ENCODE measurements around the gene EFCAB7. TPM values are rescaled to one million over a fixed set of nuclear protein-coding genes. Genes with fewer than 3 reads are reported as not detected.

EFCAB7 gene
- total RNA-seq, 2 experiments from 2014 or later: 5.6 to 5.8 TPM

DNA sequence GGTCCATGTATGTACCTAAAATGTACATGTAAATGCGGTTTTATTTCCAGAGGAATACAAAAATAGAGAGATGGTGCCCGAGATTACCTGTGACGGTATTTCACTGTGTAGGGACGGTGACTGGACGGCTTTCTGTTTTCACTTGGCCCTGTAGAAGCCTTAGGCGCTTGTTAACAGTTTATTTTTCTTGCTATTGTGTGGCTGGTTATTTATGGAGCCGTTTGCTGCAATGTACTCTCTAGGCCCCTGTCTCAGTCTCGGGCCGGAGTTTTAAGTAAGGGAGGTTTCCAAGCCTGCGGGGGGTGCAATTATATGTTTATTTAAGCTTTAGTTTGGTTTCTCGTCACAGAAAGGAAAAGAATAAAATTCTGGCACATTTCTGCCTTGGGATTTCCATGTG lies 413 bp downstream of the EFCAB7 start:
- H3K4me3 Mint-ChIP-seq: peak overlapping the region; percentile 94
- no peaks in the 10 kb centered on the region for H3K27me3 Mint-ChIP-seq
- peaks cover 27% of the 10 kb centered on the region for H3K4me1 Mint-ChIP-seq (ENCODE audit: low read depth)
- no peaks in the 10 kb centered on the region for H3K9me3 Mint-ChIP-seq
- H3K36me3 Mint-ChIP-seq: peaks cover 5% of the 10 kb centered on the region
- peak overlapping the region; percentile 94 for H3K27ac Mint-ChIP-seq
- DNase-seq: no peak
- ChIA-PET POLR2A (interaction anchor here (0.5 to 2.1 kb wide), 3 partner anchors 69 to 833 kb away, joined by 3 to 8 read pairs (median 4); partner anchors contain the start of gene PGM1), CTCF (interaction anchor here (0.6 to 0.9 kb wide), 2 partner anchors 22 to 682 kb away, joined by 3 read pairs; no protein-coding TSS in a partner anchor)
- intact Hi-C loops (cut with micrococcal nuclease): loop anchor here (1.0 to 10.0 kb wide), 4 partner anchors 70 to 1541 kb away; partner anchors contain the start of genes FOXD3 and PGM1

DNA sequence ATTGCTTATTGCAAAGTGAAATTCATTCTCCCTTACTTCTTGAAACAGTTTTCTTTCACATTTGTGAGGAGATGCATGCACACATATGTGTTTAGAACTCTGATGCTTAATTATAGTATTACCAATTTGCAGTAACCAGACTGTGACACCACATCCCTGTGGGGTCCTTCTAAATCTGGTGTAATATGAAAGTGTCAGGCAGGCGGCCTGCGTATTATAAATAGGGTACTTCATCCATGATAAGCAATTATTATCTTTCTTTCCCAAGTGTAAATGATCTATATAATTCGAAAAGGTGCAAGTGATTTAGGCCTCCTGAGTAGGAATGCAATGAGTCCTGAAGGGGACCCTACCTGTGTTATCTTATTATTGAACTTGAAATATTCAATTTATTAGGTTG lies 876 bp downstream of the EFCAB7 start:
- DNase-seq: no peak
- Mint-ChIP-seq H3K36me3 (peaks cover 5% of the 10 kb centered on the region), H3K9me3 (no peaks in the 10 kb centered on the region), H3K27me3 (no peaks in the 10 kb centered on the region), H3K4me3 (peak overlapping the region; percentile 94), H3K27ac (no peak overlapping the region), H3K4me1 (ENCODE audit: low read depth) (peaks cover 27% of the 10 kb centered on the region)
- ChIA-PET POLR2A (interaction anchor here (0.8 to 2.1 kb wide), 3 partner anchors 43 to 156 kb away, joined by 3 to 8 read pairs (median 3); partner anchors contain the start of gene PGM1), CTCF (no interaction called here)
- intact Hi-C loops (cut with micrococcal nuclease): loop anchor here (10.0 kb wide), 1 partner anchor 1541 kb away; no protein-coding TSS in a partner anchor

DNA sequence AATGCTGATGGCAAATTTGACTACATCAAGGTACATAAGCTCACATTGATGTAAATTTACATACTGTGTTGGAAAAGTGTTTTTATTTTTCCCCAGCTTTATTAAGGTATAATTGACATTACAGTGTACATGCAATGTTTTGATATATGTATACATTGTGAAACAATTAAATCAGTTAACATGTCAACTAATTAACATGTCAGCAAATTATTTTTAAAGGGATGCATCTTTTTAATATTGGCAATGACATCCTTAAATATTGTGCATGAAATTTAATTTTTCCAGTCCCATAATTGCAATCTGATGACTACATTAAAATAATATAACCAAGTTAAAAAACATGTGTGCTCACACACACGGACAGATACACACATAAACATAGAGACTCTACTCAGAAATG lies 9.4 kb downstream of the EFCAB7 start:
- no peak overlapping the region for H3K27ac Mint-ChIP-seq
- CTCF ChIA-PET: no interaction called here
- H3K9me3 Mint-ChIP-seq: no peaks in the 10 kb centered on the region
- intact Hi-C loops (cut with micrococcal nuclease): no loop called here
- no peak overlapping the region for H3K4me3 Mint-ChIP-seq
- DNase-seq: no peak
- peaks cover 10% of the 10 kb centered on the region for H3K36me3 Mint-ChIP-seq
- H3K4me1 Mint-ChIP-seq (ENCODE audit: low read depth): no peaks in the 10 kb centered on the region
- POLR2A ChIA-PET: no interaction called here
- no peaks in the 10 kb centered on the region for H3K27me3 Mint-ChIP-seq

- no peaks in the 10 kb centered on the region for H3K27me3 Mint-ChIP-seq
- no peak for DNase-seq
- H3K36me3 Mint-ChIP-seq: peaks cover 6% of the 10 kb centered on the region
- ChIA-PET POLR2A (no interaction called here), CTCF (no interaction called here)
- no peaks in the 10 kb centered on the region for H3K9me3 Mint-ChIP-seq
- H3K27ac Mint-ChIP-seq: no peak overlapping the region
- H3K4me1 Mint-ChIP-seq (ENCODE audit: low read depth): no peaks in the 10 kb centered on the region
- intact Hi-C loops (cut with micrococcal nuclease): no loop called here
- no peak overlapping the region for H3K4me3 Mint-ChIP-seq
Observed at GRCh38 chr1:63533931-63534330, 10.6 kb downstream of the EFCAB7 start.

- Mint-ChIP-seq H3K4me1 (ENCODE audit: low read depth) (no peaks in the 10 kb centered on the region), H3K4me3 (no peak overlapping the region), H3K36me3 (peaks cover 6% of the 10 kb centered on the region), H3K27me3 (no peaks in the 10 kb centered on the region), H3K27ac (no peak overlapping the region), H3K9me3 (no peaks in the 10 kb centered on the region)
- DNase-seq: no peak
- intact Hi-C loops (cut with micrococcal nuclease): no loop called here
- ChIA-PET POLR2A (no interaction called here), CTCF (no interaction called here)
Observed at GRCh38 chr1:63534406-63534805, 11.1 kb downstream of the EFCAB7 start.

DNA sequence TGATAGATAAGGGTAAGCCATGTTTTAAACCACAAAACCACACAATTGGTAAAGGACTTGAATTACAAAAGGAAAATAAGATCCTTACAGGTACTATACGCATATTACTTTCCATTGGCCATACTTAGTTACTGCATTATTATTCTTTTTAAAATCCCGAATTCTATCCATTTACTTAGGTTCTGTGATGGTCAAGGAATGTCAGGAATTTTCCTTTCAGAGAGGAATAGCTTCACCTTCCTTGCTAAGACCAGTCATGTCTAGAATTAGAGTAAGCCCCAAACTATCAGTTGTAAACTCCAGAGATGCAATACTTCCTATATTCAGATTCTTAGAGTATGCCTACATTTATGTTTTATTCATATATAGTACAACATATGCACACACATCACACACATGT lies 13.7 kb downstream of the EFCAB7 start:
- ChIA-PET CTCF (interaction anchor here (0.6 to 3.3 kb wide), 5 partner anchors 25 to 697 kb away, joined by 3 to 25 read pairs (median 5); no protein-coding TSS in a partner anchor), POLR2A (no interaction called here)
- intact Hi-C loops (cut with micrococcal nuclease): loop anchor here (5.0 kb wide), 2 partner anchors 210 to 570 kb away; no protein-coding TSS in a partner anchor
- peaks cover 6% of the 10 kb centered on the region for H3K36me3 Mint-ChIP-seq
- no peaks in the 10 kb centered on the region for H3K9me3 Mint-ChIP-seq
- H3K27me3 Mint-ChIP-seq: no peaks in the 10 kb centered on the region
- no peaks in the 10 kb centered on the region for H3K4me1 Mint-ChIP-seq (ENCODE audit: low read depth)
- no peak for DNase-seq
- H3K4me3 Mint-ChIP-seq: no peak overlapping the region
- no peak overlapping the region for H3K27ac Mint-ChIP-seq

DNA sequence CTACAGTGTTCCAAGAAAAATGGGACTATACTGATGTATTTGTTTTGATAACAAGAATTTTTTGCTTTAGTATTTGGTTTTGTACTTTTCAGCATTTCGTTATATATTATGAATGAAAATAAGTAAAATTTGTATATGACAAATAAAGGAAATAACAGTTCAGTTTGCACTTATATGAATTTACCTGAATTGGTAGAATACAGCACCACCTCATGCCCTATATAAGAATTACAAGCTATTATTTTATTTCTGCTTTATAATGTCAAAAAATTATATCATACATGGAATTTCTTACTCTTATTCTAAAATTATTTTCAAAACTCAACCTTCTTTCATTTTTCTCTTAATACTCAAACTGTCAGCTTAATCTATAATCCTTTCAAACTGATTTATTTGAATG lies 14.6 kb downstream of the EFCAB7 start:
- Mint-ChIP-seq H3K4me1 (ENCODE audit: low read depth) (no peaks in the 10 kb centered on the region), H3K4me3 (no peak overlapping the region), H3K9me3 (no peaks in the 10 kb centered on the region), H3K36me3 (peaks cover 6% of the 10 kb centered on the region), H3K27ac (no peak overlapping the region), H3K27me3 (no peaks in the 10 kb centered on the region)
- ChIA-PET CTCF (interaction anchor here (0.8 to 3.3 kb wide), 7 partner anchors 17 to 698 kb away, joined by 3 to 25 read pairs (median 5); no protein-coding TSS in a partner anchor), POLR2A (interaction anchor here (0.6 kb wide), 1 partner anchor 406 kb away, joined by 4 read pairs; no protein-coding TSS in a partner anchor)
- intact Hi-C loops (cut with micrococcal nuclease): loop anchor here (5.0 kb wide), 2 partner anchors 211 to 571 kb away; no protein-coding TSS in a partner anchor
- DNase-seq: no peak

- POLR2A ChIA-PET: no interaction called here
- no peak overlapping the region for H3K27ac Mint-ChIP-seq
- H3K27me3 Mint-ChIP-seq: no peaks in the 10 kb centered on the region
- H3K9me3 Mint-ChIP-seq: no peaks in the 10 kb centered on the region
- H3K4me3 Mint-ChIP-seq: no peak overlapping the region
- peaks cover 9% of the 10 kb centered on the region for H3K36me3 Mint-ChIP-seq
- H3K4me1 Mint-ChIP-seq (ENCODE audit: low read depth): no peaks in the 10 kb centered on the region
- no peak for DNase-seq
- CTCF ChIA-PET: no interaction called here
- intact Hi-C loops (cut with micrococcal nuclease): no loop called here
Observed at GRCh38 chr1:63545780-63546179, 22.5 kb downstream of the EFCAB7 start.

GRCh38 chr1:63547621-63548294 lies 24.4 kb downstream of the EFCAB7 start:
- H3K4me1 Mint-ChIP-seq (ENCODE audit: low read depth): no peaks in the 10 kb centered on the region
- no peak for DNase-seq
- intact Hi-C loops (cut with micrococcal nuclease): no loop called here
- no peaks in the 10 kb centered on the region for H3K27me3 Mint-ChIP-seq
- H3K4me3 Mint-ChIP-seq: no peak overlapping the region
- ChIA-PET CTCF (no interaction called here), POLR2A (no interaction called here)
- H3K9me3 Mint-ChIP-seq: no peaks in the 10 kb centered on the region
- H3K27ac Mint-ChIP-seq: no peak overlapping the region
- peaks cover 9% of the 10 kb centered on the region for H3K36me3 Mint-ChIP-seq

DNA sequence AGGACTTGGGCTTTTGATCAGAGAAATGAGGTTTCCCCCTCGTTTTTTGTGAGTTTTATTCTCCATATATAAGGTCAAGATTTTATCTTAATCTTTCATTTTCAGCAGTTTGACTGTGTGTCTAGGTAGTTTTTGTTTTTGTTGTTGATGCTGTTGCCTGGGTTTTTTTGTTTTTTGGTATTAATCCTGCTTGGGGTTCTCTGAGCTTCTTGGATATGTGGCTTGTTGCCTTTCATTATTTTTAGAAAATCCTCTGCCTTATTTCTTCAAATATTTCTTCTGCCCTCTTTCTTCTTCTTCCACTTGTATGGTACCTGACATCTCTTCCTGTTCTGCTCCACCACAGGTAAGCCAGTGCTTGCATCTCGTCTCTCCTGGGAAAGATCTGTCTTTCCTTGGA lies 25.0 kb downstream of the EFCAB7 start:
- Mint-ChIP-seq H3K9me3 (no peaks in the 10 kb centered on the region), H3K27ac (no peak overlapping the region), H3K4me3 (no peak overlapping the region), H3K4me1 (ENCODE audit: low read depth) (no peaks in the 10 kb centered on the region), H3K36me3 (peaks cover 9% of the 10 kb centered on the region), H3K27me3 (no peaks in the 10 kb centered on the region)
- CTCF ChIA-PET: no interaction called here
- POLR2A ChIA-PET: no interaction called here
- intact Hi-C loops (cut with micrococcal nuclease): no loop called here
- DNase-seq: no peak

- H3K36me3 Mint-ChIP-seq: peaks cover 9% of the 10 kb centered on the region
- CTCF ChIA-PET: no interaction called here
- no peak overlapping the region for H3K27ac Mint-ChIP-seq
- no peaks in the 10 kb centered on the region for H3K27me3 Mint-ChIP-seq
- no peak overlapping the region for H3K4me3 Mint-ChIP-seq
- POLR2A ChIA-PET: no interaction called here
- DNase-seq: no peak
- intact Hi-C loops (cut with micrococcal nuclease): no loop called here
- H3K4me1 Mint-ChIP-seq (ENCODE audit: low read depth): no peaks in the 10 kb centered on the region
- H3K9me3 Mint-ChIP-seq: no peaks in the 10 kb centered on the region
Observed at GRCh38 chr1:63548877-63549276, 25.6 kb downstream of the EFCAB7 start.

DNA sequence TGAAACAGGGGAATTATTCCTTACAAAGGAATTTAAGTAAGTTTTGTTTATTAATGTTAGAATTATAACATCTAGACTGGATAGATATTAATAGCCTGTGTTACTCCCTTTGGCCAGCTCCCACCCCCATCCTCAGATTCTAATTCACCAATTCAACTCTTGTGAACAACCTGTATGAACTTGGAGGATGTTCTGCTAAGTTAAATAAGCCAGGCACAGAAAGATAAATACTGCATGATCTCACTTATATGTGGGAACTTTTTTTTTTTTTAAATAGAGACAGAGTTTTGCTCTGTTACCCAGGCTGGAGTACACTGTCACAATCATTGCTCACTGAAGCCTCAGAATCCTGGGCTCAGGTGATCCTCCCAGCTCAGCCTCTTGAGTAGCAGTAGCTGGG lies 32.2 kb downstream of the EFCAB7 start:
- DNase-seq: no peak
- Mint-ChIP-seq H3K27me3 (no peaks in the 10 kb centered on the region), H3K36me3 (peaks cover 5% of the 10 kb centered on the region), H3K4me3 (no peak overlapping the region), H3K4me1 (ENCODE audit: low read depth) (no peaks in the 10 kb centered on the region), H3K9me3 (no peaks in the 10 kb centered on the region), H3K27ac (no peak overlapping the region)
- ChIA-PET CTCF (no interaction called here), POLR2A (no interaction called here)
- intact Hi-C loops (cut with micrococcal nuclease): no loop called here
